GM19372 (cell line): ENCODE data around the gene NFATC2IP.
"Not testable (repeated sequence)": the region's sequence is repeated elsewhere in the genome, so short reads cannot be mapped to it uniquely, and the experiment has no call there.

Source experiments
- ATAC-seq: cut with Tn5 transposase; IDR thresholded peaks from one replicate; pipeline ENCODE4 v1.9.1; 2021; ENCODE audit warnings: mild to moderate bottlenecking, low read depth, moderate library complexity; ENCODE audit not compliant: unreplicated experiment

Gene NFATC2IP

GRCh38 chr16:28925386-28926228, 25.1 kb upstream of the NFATC2IP start:
- ATAC-seq = peak; percentile 27

GRCh38 chr16:28926284-28926683, 24.5 kb upstream of the NFATC2IP start:
- not testable (repeated sequence) for ATAC-seq

GRCh38 chr16:28927815-28928214, 22.9 kb upstream of the NFATC2IP start:
- ATAC-seq = no peak

- ATAC-seq = no peak
Observed at GRCh38 chr16:28930203-28930602, 20.5 kb upstream of the NFATC2IP start.

- no peak for ATAC-seq
Observed at GRCh38 chr16:28930652-28931051, 20.1 kb upstream of the NFATC2IP start.

DNA sequence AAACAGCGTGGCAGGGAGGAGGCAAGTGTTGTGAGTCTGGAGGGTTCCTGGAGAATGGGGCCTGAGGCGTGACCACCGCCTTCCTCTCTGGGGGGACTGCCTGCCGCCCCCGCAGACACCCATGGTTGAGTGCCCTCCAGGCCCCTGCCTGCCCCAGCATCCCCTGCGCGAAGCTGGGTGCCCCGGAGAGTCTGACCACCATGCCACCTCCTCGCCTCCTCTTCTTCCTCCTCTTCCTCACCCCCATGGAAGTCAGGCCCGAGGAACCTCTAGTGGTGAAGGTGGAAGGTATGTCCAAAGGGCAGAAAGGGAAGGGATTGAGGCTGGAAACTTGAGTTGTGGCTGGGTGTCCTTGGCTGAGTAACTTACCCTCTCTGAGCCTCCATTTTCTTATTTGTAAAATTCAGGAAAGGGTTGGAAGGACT, 18.9 kb upstream of the NFATC2IP start, which contains the start of gene CD19:
Gene CD19, plus strand, starts transcription at position 171 of the 425 bp plus-strand sequence. Its CDS starts 30 bp downstream, at position 201.
- ATAC-seq = no peak

DNA sequence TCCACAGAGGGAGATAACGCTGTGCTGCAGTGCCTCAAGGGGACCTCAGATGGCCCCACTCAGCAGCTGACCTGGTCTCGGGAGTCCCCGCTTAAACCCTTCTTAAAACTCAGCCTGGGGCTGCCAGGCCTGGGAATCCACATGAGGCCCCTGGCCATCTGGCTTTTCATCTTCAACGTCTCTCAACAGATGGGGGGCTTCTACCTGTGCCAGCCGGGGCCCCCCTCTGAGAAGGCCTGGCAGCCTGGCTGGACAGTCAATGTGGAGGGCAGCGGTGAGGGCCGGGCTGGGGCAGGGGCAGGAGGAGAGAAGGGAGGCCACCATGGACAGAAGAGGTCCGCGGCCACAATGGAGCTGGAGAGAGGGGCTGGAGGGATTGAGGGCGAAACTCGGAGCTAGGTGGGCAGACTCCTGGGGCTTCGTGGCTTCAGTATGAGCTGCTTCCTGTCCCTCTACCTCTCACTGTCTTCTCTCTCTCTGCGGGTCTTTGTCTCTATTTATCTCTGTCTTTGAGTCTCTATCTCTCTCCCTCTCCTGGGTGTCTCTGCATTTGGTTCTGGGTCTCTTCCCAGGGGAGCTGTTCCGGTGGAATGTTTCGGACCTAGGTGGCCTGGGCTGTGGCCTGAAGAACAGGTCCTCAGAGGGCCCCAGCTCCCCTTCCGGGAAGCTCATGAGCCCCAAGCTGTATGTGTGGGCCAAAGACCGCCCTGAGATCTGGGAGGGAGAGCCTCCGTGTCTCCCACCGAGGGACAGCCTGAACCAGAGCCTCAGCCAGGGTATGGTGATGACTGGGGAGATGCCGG, 18.2 kb upstream of the NFATC2IP start:
- ATAC-seq = no peak

GRCh38 chr16:28933171-28933570, 17.6 kb upstream of the NFATC2IP start:
- ATAC-seq = no peak

GRCh38 chr16:28935346-28935745, 15.4 kb upstream of the NFATC2IP start:
- no peak for ATAC-seq

GRCh38 chr16:28935924-28936783, 14.6 kb upstream of the NFATC2IP start:
- no peak for ATAC-seq

GRCh38 chr16:28936784-28937155, 14.0 kb upstream of the NFATC2IP start:
- no peak for ATAC-seq

GRCh38 chr16:28937222-28937876, 13.4 kb upstream of the NFATC2IP start:
- ATAC-seq = no peak

DNA sequence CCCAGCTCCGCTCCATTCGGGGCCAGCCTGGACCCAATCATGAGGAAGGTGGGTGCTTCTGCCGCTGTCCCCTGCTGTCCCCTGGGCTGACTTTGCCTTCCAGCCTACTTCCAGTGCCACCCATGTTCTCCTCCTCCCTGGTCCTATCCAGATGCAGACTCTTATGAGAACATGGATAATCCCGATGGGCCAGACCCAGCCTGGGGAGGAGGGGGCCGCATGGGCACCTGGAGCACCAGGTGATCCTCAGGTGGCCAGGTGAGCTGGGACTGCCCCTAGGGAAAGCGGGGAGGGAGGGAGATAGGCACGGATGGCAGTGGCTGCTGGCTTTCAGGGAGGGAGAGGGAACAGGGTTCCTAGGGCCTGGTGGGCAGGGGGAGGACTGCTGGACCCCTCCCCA, 12.0 kb upstream of the NFATC2IP start:
- ATAC-seq = no peak

DNA sequence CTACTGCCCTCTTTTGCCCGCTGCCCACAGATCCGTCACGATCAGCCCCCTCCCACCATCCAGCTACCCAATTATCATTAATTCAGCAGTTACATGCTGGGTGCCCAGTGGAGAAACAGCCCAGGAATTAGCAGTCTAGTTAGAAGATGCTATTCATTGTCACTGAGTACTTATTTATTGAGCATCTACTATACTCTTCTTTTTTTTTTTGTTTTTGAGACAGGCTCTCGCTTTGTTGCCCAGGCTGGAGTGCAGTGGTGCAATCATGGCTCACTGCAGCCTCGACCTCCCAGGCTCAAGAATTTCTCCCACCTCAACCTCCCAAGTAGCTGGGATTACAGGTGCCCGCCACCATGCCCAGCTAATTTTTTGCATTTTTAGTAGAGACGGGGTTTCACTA, 10.9 kb upstream of the NFATC2IP start:
- not testable (repeated sequence) for ATAC-seq

DNA sequence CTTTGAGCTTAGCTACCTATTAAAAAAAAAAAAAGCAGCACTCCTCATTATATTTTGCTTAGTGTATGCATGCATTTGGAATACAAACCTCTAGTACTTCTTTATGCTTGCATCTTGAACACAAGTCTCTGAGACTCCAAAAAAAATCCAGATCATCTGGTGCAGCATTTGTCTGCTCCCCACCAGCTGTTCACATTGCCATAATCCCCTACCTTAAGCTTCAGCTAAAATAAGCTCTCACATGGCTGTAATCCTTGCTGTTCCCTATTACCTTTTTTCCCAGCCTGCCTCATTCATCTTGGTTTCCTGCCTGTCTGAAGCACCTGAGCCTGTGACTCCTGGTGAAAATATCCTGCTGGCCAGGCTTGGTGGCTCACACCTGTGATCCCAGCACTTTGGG, 7.5 kb upstream of the NFATC2IP start:
- ATAC-seq = no peak

GRCh38 chr16:28946681-28947080, 4.1 kb upstream of the NFATC2IP start:
- no peak for ATAC-seq

DNA sequence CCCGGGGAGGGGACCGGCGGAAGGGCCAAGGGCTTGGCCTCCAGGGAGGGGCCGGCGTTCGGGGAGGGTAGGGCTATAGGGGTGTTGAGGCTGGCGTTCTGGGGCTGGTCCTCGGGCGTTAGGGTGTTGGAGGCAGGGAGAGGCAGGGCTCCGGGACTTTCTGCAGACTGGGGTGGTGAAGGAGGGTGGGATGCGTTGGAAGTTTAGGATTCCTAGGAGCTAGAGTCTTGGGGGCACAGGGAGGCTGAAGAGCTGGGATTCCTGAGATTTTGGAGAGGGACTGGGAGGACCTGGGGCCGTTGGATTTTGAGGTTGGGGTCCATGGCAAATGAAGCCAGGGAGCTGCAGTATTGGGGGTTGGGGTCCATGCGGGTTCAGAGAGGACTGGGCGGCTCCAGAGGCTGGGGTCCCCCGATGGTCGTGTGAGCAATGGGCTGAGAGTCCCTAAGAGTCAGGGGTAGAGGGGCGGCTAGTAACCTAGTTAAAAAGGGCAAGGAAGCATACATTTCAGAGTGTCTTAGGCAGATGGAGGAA, 740 bp downstream of the NFATC2IP start:
- no peak for ATAC-seq

GRCh38 chr16:28958216-28958615, 7.5 kb downstream of the NFATC2IP start:
- ATAC-seq = no peak

GRCh38 chr16:28958836-28959235, 8.1 kb downstream of the NFATC2IP start:
- ATAC-seq = no peak

DNA sequence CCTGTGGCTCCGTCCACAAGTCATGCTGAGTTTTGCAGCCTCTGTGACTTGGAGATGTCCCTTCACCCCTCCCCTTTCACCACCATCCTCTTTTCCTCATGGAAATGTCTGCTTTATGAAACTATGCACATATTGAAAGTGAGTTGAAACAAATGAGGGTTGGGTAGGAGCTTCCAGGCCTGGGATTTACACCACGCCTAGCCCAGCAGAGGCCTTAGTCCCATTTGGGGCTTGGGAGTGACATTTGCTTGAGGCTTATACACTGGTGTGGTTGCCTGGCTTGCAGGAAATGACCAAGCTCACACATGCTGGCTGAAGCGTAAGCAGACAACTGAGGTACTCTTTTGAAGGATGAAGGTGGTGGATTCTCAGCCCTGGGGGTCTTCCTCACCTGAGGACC, 13.3 kb downstream of the NFATC2IP start:
- ATAC-seq = no peak
